HG02970 (cell line): Measurements from ENCODE around the gene HOATZ.

Experiments
- ATAC-seq: cut with Tn5 transposase; IDR thresholded peaks from one replicate; pipeline ENCODE4 v1.9.1; 2021; ENCODE audit warnings: mild to moderate bottlenecking, moderate library complexity, moderate number of reproducible peaks; ENCODE audit not compliant: unreplicated experiment, low FRiP score

Gene HOATZ

GRCh38 chr11:111542606-111543275 lies 28.2 kb downstream of the HOATZ start:
- no peak for ATAC-seq

- ATAC-seq = no peak
Measured at GRCh38 chr11:111548525-111548924, 33.9 kb downstream of the HOATZ start.

- no peak for ATAC-seq
Measured at GRCh38 chr11:111549196-111549868, 34.8 kb downstream of the HOATZ start.

GRCh38 chr11:111549869-111550203 lies 35.3 kb downstream of the HOATZ start:
- no peak for ATAC-seq

GRCh38 chr11:111550258-111550657 lies 35.7 kb downstream of the HOATZ start:
- no peak for ATAC-seq

DNA sequence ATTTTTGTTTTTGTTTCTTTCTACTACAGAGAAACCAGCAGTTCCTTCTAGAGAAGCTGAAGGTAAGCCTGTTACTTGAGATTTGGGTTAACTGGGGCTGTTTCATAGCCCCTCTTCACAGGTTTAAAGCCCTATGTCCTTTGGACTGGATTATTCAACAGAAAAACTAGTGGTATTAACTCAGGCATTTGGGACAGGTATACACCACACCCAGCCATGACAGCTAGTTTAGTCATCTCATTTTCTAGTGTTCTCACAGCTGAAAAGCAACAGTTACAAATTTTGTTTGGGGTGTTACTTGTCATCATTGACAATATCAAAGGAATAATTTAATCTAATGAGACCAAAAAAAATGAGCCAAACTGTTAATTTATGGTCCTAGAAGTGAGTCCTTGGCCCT lies 40.0 kb downstream of the HOATZ start:
- ATAC-seq = no peak

DNA sequence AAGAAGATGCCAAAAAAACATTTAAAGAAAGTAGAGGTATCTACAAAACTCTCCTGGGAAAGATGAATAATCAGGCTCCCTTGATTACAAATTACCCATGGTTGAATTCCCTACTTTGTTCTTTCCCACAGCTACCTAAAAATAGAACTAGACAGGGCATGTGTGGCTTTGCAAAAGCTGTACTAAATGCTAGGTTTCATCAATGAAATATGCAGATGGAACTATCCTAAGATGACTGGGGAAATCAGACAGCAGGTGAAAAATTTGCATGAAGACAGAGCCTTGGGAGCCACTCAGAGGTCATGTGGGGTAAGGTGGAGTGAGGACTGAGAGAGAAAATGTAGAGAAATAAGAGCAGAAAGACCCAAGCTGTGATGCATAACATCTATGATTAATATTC lies 40.7 kb downstream of the HOATZ start:
- ATAC-seq = no peak

DNA sequence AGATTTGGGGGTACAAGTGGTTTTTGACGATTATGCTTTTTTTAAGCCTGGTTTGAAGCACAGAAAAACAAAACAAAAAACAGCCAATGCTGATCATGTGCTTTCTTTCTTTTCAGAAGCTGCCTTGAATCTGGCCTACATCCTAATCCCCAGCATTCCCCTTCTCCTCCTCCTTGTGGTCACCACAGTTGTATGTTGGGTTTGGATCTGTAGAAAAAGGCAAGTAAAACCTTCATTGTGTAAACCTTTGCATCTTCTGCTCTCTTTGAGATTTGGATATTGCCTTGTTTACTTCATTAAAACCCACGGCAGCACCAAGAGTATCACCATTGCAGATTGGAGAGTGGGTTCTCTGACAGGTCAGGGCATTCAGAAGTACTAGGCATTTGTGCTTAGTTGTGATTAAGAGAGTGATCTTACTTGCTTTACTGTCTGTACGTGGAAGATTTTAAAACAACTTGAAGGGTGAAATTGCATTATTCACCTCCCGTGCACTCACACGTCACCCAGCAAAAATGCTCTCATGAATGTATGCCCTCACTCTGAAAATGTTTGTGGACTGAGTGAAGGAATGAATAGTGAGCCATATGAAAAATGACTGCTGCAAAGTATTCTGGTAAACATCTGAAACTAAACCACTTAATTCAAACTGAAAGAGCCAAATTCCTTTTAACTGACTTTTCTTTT lies 43.0 kb downstream of the HOATZ start:
- no peak for ATAC-seq

DNA sequence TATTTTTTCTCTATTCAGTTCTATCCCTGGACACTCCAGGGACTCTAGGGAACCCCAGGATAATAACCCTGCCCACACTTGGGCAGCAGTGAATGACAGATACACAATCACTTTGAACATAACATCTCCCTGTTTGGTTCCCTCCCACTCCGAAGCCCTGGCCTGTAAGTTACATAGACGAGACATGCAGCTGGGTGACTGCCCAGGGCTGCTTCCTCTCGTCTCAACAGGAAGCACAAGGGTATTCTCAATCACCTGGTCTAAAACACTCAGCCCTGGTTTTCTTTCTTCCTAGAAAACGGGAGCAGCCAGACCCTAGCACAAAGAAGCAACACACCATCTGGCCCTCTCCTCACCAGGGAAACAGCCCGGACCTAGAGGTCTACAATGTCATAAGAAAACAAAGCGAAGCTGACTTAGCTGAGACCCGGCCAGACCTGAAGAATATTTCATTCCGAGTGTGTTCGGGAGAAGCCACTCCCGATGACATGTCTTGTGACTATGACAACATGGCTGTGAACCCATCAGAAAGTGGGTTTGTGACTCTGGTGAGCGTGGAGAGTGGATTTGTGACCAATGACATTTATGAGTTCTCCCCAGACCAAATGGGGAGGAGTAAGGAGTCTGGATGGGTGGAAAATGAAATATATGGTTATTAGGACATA lies 45.4 kb downstream of the HOATZ start:
- no peak for ATAC-seq

- ATAC-seq = no peak
Measured at GRCh38 chr11:111560800-111561199, 46.2 kb downstream of the HOATZ start.

DNA sequence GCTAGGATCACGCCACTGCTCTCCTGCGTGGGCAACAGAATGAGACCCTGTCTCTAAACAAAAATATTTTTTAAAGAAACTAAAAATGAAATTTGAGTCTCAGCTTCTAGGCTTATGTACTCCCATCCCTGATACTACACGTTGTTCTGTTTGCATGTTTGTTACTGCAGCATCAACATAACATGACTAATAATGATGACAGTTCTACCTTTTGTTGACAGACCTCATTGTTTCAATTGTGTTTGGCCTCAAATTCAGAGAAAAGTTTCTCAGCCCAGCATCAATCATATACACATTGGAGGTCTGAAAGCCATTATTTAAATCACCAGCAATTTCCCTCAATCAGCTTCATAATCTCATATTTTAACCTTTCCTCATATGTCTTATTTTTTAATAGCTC lies 46.7 kb downstream of the HOATZ start:
- no peak for ATAC-seq

DNA sequence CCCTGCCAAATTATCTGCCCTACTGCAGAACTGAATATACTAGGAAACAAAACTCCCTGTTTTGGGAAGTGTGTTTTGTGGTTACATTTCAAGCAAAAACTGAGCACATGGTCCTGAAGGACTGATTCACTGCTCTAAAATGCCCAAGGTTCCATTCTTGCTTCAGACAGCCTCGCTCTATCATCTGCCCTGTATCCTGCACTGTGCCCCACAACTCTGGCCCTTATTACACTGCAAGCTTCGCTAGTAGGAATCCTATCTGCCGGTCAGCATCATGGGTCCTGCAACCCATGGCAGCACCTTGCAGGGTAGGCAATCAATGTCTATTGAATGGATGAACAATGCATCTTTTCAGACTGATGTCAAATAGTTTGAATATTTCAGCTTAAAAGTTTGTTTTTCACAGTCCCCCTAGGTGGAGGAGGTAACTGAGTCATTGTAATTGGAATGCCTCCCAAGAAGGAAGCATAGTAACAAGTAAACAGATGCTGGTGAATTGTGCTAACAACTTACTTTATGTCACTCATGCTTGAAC lies 47.3 kb downstream of the HOATZ start:
- no peak for ATAC-seq

- ATAC-seq = no peak
Measured at GRCh38 chr11:111562692-111563389, 48.3 kb downstream of the HOATZ start.

DNA sequence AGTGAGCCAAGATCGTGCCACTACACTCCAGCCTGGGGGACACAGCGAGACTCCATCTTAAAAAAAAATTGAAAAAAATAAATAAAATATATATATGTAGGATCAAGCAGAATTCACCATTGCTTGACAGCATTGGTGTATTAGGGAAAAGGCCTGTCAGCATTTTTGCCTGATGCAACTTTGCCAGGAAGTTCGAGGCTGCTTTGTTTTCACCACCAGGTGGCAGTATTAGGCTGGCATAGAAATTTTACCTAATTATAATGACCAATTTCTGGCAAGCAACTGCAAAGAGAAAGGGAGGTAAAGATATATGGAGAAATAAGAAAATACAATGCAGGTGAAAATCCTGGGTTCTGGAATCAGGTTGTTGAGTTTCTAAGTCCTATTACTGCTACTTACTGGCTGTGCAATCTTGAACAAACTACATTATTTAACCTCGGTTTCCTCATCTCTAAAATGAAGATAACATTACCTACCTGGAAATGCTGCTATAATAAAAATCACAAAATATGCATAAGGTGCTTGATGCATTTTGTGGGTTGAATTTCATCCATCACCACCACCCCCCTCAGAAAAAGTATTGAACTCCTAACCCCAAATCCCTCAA lies 50.6 kb downstream of the HOATZ start:
- ATAC-seq = no peak

DNA sequence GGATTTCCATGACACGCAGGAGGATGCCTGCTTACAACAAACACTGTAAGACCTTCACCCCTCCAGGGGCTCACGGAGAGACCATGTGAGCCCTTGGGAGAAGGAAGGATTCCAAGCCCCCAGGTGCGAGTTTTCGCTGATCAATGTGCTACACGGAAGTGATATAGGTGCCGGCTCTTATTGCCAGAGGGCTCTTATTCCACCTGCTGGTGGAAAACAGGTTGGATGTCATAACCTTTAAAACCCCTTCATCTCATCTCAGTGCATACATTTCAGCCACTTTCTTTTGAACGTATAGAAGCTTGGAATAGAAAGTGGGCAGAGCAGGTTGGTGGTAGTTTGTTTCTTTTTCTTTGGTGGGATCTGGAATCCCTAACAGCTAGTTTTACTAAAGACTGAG lies 51.7 kb downstream of the HOATZ start:
- no peak for ATAC-seq

GRCh38 chr11:111569476-111569875 lies 54.9 kb downstream of the HOATZ start:
- no peak for ATAC-seq

- no peak for ATAC-seq
Measured at GRCh38 chr11:111570796-111571195, 56.2 kb downstream of the HOATZ start.

GRCh38 chr11:111571829-111572501 lies 57.4 kb downstream of the HOATZ start:
- ATAC-seq = no peak

- no peak for ATAC-seq
Measured at GRCh38 chr11:111572581-111572980, 58.0 kb downstream of the HOATZ start.
